HFFc6 (cell line): ENCODE measurements around the gene MORC2. TPM values are rescaled to one million over a fixed set of nuclear protein-coding genes. Genes with fewer than 3 reads are reported as not detected.

ENCODE experiments used
- DNase-seq: peaks from one replicate; pipeline ENCODE4 v3.0.0-alpha.2; 2018
- H3K27ac Mint-ChIP-seq: 2 replicates; pipeline ENCODE4 v1.8.0; 2020; ENCODE audit warnings: mild to moderate bottlenecking, mixed read lengths
- H3K27me3 Mint-ChIP-seq: 2 replicates; pipeline ENCODE4 v1.8.0; 2021; ENCODE audit warnings: mild to moderate bottlenecking, moderate library complexity, mixed read lengths; ENCODE audit not compliant: insufficient read depth
- H3K36me3 Mint-ChIP-seq: 2 replicates; pipeline ENCODE4 v1.8.0; 2021; ENCODE audit warnings: low read depth, mixed read lengths
- H3K4me1 Mint-ChIP-seq: 2 replicates; pipeline ENCODE4 v1.8.0; 2020; ENCODE audit warnings: low read depth, mixed read lengths
- H3K4me3 Mint-ChIP-seq: 2 replicates; pipeline ENCODE4 v1.8.0; 2020; ENCODE audit warnings: mild to moderate bottlenecking, moderate library complexity, mixed read lengths
- H3K9me3 Mint-ChIP-seq: 2 replicates; pipeline ENCODE4 v1.8.0; 2020; ENCODE audit warnings: mild to moderate bottlenecking, mixed read lengths
- CTCF ChIP-seq: fragments of 200-600 bp; sonication (generic); IDR thresholded peaks from 2 replicates; pipeline ENCODE4 v1.5.0; 2021; ENCODE audit warnings: antibody characterized with exemption, mild to moderate bottlenecking
- total RNA-seq, 6 experiments: library from RNA; stranded (reverse); fragmentation: NEBNext Ultra II Directional; extraction: Animal tissue kit (Norgen Biotek cat#: 25700); gene quantifications; 2 replicates in 1 of 6; 3 replicates in 5 of 6; pipeline ENCODE4 v1.2.3, GENCODE V29; 2021

The MORC2 gene
- total RNA-seq, 6 experiments from 2014 or later = 22.0 to 30.5 (median 24.5) TPM

DNA sequence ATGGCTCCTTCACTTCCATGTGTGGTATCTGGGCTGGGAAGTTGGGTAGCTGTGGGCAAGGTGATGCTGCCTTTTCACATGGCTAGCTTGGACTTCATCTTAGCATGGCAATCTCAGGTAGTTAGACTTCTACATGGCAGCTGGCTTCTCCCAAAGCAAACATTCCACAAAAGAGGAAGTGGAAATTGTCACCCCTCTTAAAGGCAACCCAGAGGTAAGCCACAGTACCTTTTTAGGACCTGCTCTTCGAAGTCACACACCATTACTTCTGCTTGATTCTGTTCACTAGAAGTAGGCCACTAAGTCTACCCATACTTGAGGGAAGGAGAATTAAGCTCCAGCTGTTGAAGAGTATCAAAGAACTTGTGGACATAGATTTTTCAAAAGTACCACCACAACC is 26.4 kb upstream of the MORC2 start:
- H3K36me3 Mint-ChIP-seq = no peaks in the 10 kb centered on the region
- H3K4me1 Mint-ChIP-seq = no peaks in the 10 kb centered on the region
- DNase-seq = no peak
- 0 out of 2 replicates have a peak, but pooled peaks cover 4% of the 10 kb centered on the region for H3K9me3 Mint-ChIP-seq
- no peak overlapping the region for H3K4me3 Mint-ChIP-seq
- H3K27ac Mint-ChIP-seq = no peak overlapping the region
- peaks cover 13% of the 10 kb centered on the region for H3K27me3 Mint-ChIP-seq
- no peak for TF ChIP-seq CTCF

DNA sequence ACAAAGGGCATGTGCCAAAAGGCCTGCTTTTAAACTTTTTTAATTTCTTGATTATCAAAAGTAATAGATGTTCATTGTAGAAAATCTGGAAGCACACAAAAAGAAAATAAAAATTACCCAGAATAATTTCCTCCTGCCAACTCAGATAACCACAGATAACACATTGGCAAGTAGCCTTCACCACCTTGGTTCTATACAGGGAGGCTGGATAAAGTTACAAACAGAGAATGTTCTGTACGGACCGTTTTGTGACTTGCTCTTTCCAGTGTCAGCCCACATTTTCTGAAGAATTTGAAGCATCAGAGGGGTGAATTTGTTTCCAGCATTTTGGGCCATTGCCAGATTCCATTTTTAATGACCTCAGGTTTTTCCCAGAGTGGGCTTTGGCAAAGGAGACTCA is 24.0 kb upstream of the MORC2 start:
- peaks cover 11% of the 10 kb centered on the region for H3K27me3 Mint-ChIP-seq
- H3K4me3 Mint-ChIP-seq = no peak overlapping the region
- no peaks in the 10 kb centered on the region for H3K36me3 Mint-ChIP-seq
- no peak for DNase-seq
- 0 out of 2 replicates have a peak, but pooled peaks cover 4% of the 10 kb centered on the region for H3K9me3 Mint-ChIP-seq
- no peaks in the 10 kb centered on the region for H3K4me1 Mint-ChIP-seq
- H3K27ac Mint-ChIP-seq = no peak overlapping the region
- no peak for TF ChIP-seq CTCF

DNA sequence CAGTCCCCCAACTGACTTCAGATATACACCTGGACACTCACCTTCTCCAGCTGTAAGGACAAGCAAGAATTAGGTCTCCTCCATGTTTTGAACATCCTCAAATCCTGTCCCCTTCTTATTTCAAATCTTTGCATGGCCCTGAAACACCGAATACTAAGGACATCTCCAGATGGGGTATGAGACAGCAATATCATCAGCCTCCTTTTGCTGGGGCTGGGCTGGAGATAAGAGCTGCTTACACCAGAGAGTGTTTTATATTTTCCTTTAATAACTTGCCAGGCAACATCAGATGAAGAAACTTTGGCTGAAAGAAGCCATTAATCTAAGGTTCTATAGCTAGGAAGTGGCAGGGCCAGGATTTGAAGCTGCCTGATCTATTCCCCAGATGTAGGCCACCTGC is 22.1 kb upstream of the MORC2 start:
- no peak for TF ChIP-seq CTCF
- Mint-ChIP-seq H3K36me3 (no peaks in the 10 kb centered on the region), H3K4me1 (no peaks in the 10 kb centered on the region), H3K27ac (no peak overlapping the region), H3K27me3 (peaks cover 7% of the 10 kb centered on the region), H3K4me3 (no peak overlapping the region), H3K9me3 (0 out of 2 replicates have a peak, but pooled peaks cover 4% of the 10 kb centered on the region)
- no peak for DNase-seq

- H3K9me3 Mint-ChIP-seq = 0 out of 2 replicates have a peak, but pooled peaks cover 4% of the 10 kb centered on the region
- no peak overlapping the region for H3K4me3 Mint-ChIP-seq
- no peak overlapping the region for H3K27ac Mint-ChIP-seq
- H3K27me3 Mint-ChIP-seq = peaks cover 5% of the 10 kb centered on the region
- DNase-seq = no peak
- no peak for TF ChIP-seq CTCF
- no peaks in the 10 kb centered on the region for H3K4me1 Mint-ChIP-seq
- H3K36me3 Mint-ChIP-seq = no peaks in the 10 kb centered on the region
Measured at GRCh38 chr22:30989474-30989873, 20.9 kb upstream of the MORC2 start.

DNA sequence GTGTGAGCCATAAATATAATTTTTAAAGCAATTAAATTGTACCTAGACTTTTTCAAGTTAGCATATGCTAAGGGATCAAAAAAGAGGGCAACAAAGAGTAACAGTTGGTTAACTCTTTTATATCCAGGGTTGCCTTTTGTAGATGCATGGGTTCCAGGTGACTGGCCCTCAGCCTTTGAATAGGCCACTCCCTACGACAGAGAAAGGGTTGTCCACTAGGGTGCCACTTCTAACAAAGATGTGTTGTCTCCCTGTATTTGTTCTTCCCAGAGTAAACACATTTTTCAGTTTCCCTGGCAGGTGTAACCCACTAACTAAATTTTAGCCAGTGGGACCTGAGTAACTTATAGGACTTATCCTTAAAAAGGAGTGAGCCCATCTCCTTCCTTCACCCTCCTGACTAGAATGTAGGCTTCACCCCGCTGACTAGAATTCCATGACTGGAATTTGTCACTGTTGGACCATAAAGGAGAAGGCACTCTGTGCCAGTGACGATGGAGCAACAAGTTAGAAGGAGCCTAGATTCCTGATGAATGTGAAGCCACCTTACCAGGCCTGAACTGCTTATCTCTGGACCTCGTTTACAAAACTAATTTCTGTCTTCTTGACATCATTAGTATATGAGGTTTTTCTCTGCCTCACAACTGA is 17.1 kb upstream of the MORC2 start:
- H3K27me3 Mint-ChIP-seq = peaks cover 3% of the 10 kb centered on the region
- no peak for DNase-seq
- TF ChIP-seq CTCF = no peak
- H3K4me3 Mint-ChIP-seq = no peak overlapping the region
- no peaks in the 10 kb centered on the region for H3K9me3 Mint-ChIP-seq
- no peak overlapping the region for H3K27ac Mint-ChIP-seq
- no peaks in the 10 kb centered on the region for H3K36me3 Mint-ChIP-seq
- H3K4me1 Mint-ChIP-seq = no peaks in the 10 kb centered on the region
